H1 (cell line): ENCODE measurements around the gene UNC5B. TPM values are rescaled to one million over a fixed set of nuclear protein-coding genes. Genes with fewer than 3 reads are reported as not detected.

Experiments
- CTCF ChIA-PET: fragments of 300-600 bp; sonication (Branson Sonifier 250); formaldehyde crosslinking; loops from one replicate; lab custom pipeline; 2021; ENCODE audit not compliant: partially characterized antibody; lab: Charles Lee
- POLR2A ChIA-PET: fragments of 300-600 bp; sonication (Branson Sonifier 250); formaldehyde crosslinking; loops from one replicate; lab custom pipeline; 2021; ENCODE audit warnings: inconsistent platforms; ENCODE audit not compliant: partially characterized antibody; lab: Charles Lee
- DNase-seq, 2 experiments: peaks; one replicate each; pipeline versions ENCODE4 v3.0.0 to v3.0.0-alpha.2; 2010 to 2022; ENCODE audit warnings: low spot score in 2 of 2, low read depth in 1 of 2, mixed read lengths in 1 of 2
- FAIRE-seq: peaks from 2 replicates; lab custom pipeline; 2011; peaks lifted over from hg19 to GRCh38; lab: Jason Lieb, UNC
- H2AFZ ChIP-seq: 2 replicates; pipeline ENCODE4 v1.8.1; 2012; ENCODE audit warnings: low read length, inconsistent platforms
- H2AK5ac ChIP-seq: 2 replicates; pipeline ENCODE4 v1.6.1; 2013; ENCODE audit warnings: low read depth, low read length
- H2BK120ac ChIP-seq: replicated peaks from 2 replicates; pipeline ENCODE3; 2013; ENCODE audit warnings: low read depth, low read length, inconsistent platforms
- H2BK12ac ChIP-seq: 2 replicates; pipeline ENCODE4 v1.6.1; 2013; ENCODE audit warnings: low read depth, low read length
- H2BK15ac ChIP-seq: 2 replicates; pipeline ENCODE4 v1.6.1; 2013; ENCODE audit warnings: low read length
- H2BK20ac ChIP-seq: 2 replicates; pipeline ENCODE4 v1.6.1; 2013; ENCODE audit warnings: low read length
- H2BK5ac ChIP-seq: 2 replicates; pipeline ENCODE4 v1.6.1; 2013; ENCODE audit warnings: low read depth, low read length
- H3K14ac ChIP-seq: 2 replicates; pipeline ENCODE4 v1.6.1; 2013; ENCODE audit warnings: inconsistent platforms; ENCODE audit not compliant: insufficient read length
- H3K18ac ChIP-seq: 2 replicates; pipeline ENCODE4 v1.6.1; 2013; ENCODE audit warnings: low read length; ENCODE audit errors: extremely low read depth
- H3K23ac ChIP-seq: 2 replicates; pipeline ENCODE4 v1.6.1; 2013; ENCODE audit warnings: inconsistent platforms; ENCODE audit not compliant: insufficient read length
- H3K23me2 ChIP-seq: 2 replicates; pipeline ENCODE4 v1.6.1; 2013; ENCODE audit warnings: low read depth, low read length
- H3K27ac ChIP-seq: 2 replicates; pipeline ENCODE4 v1.6.1; 2011; ENCODE audit warnings: low read depth, low read length, inconsistent platforms
- H3K27me3 ChIP-seq, 4 experiments: replicated peaks in 1 of 4; 1 replicate in 1 of 4; 2 replicates in 3 of 4; pipeline versions ENCODE4 v1.6.1 to v1.8.1; 2011 to 2013; ENCODE audit warnings: low read length in 3 of 4, mild to moderate bottlenecking in 3 of 4, inconsistent platforms in 2 of 4, mixed read lengths in 2 of 4, moderate library complexity in 1 of 4; ENCODE audit not compliant: control insufficient read depth in 3 of 4, insufficient read depth in 3 of 4; ENCODE audit errors: extremely low read depth in 1 of 4
- H3K36me3 ChIP-seq, 4 experiments: 2 replicates each; pipeline versions ENCODE4 v1.6.1 to v1.8.1; 2011 to 2013; ENCODE audit warnings: mild to moderate bottlenecking in 4 of 4, low read length in 3 of 4, moderate library complexity in 2 of 4, control low read depth in 1 of 4, inconsistent platforms in 1 of 4; ENCODE audit not compliant: insufficient read depth in 4 of 4, control insufficient read depth in 2 of 4
- H3K4ac ChIP-seq: replicated peaks from 2 replicates; pipeline ENCODE3; 2013; ENCODE audit warnings: low read length, low read depth, mixed read lengths, inconsistent platforms; ENCODE audit not compliant: insufficient read length
- H3K4me1 ChIP-seq, 4 experiments: replicated peaks in 1 of 4; 1 replicate in 1 of 4; 2 replicates in 3 of 4; pipeline versions ENCODE4 v1.6.1 to v1.8.1; 2011 to 2013; ENCODE audit warnings: low read length in 3 of 4, inconsistent platforms in 2 of 4, mixed read lengths in 1 of 4; ENCODE audit not compliant: insufficient read depth in 4 of 4, control insufficient read depth in 3 of 4
- H3K4me2 ChIP-seq, 2 experiments: 2 replicates each; pipeline versions ENCODE4 v1.6.1 to v1.8.1; 2011 to 2013; ENCODE audit warnings: low read depth in 2 of 2, low read length in 2 of 2, control low read depth in 1 of 2, inconsistent platforms in 1 of 2, mild to moderate bottlenecking in 1 of 2; ENCODE audit not compliant: insufficient read depth in 1 of 2
- H3K4me3 ChIP-seq, 4 experiments: fragments of 200-600, 300-600 bp in 1 of 4; sonication (generic), shearing (Covaris generic), sonication (Bioruptor Twin) in 1 of 4; 2 replicates each; pipeline versions ENCODE4 v1.5.1 to v1.8.1; 2011 to 2016; ENCODE audit warnings: low read length in 4 of 4, low read depth in 3 of 4, control low read depth in 2 of 4, inconsistent platforms in 2 of 4, mild to moderate bottlenecking in 2 of 4, mixed read lengths in 1 of 4, moderate library complexity in 1 of 4; ENCODE audit not compliant: insufficient read depth in 2 of 4; ENCODE audit errors: extremely low read depth in 1 of 4
- H3K56ac ChIP-seq: replicated peaks from 2 replicates; pipeline ENCODE3; 2013; ENCODE audit warnings: low read depth, mild to moderate bottlenecking, mixed read lengths, low read length, inconsistent platforms; ENCODE audit not compliant: insufficient read length
- H3K79me1 ChIP-seq: 2 replicates; pipeline ENCODE4 v1.6.1; 2013; ENCODE audit warnings: low read depth, low read length, control low read depth
- H3K79me2 ChIP-seq, 2 experiments: 2 replicates each; pipeline versions ENCODE4 v1.6.1 to v1.8.1; 2012 to 2013; ENCODE audit warnings: low read length in 2 of 2, mild to moderate bottlenecking in 2 of 2, inconsistent platforms in 1 of 2; ENCODE audit not compliant: insufficient read depth in 2 of 2, control insufficient read depth in 1 of 2
- H3K9ac ChIP-seq, 4 experiments: replicated peaks in 1 of 4; 1 replicate in 1 of 4; 2 replicates in 3 of 4; pipeline versions ENCODE4 v1.6.1 to v1.8.1; 2011 to 2013; ENCODE audit warnings: low read depth in 3 of 4, low read length in 3 of 4, control low read depth in 2 of 4, mild to moderate bottlenecking in 2 of 4, moderate library complexity in 2 of 4, inconsistent platforms in 1 of 4; ENCODE audit errors: extremely low read depth in 1 of 4
- H3K9me3 ChIP-seq, 2 experiments: 2 replicates each; pipeline versions ENCODE4 v1.6.1 to v1.8.1; 2012 to 2013; ENCODE audit warnings: mild to moderate bottlenecking in 2 of 2, moderate library complexity in 2 of 2, control low read depth in 1 of 2, inconsistent platforms in 1 of 2, low read depth in 1 of 2, low read length in 1 of 2, mixed read lengths in 1 of 2; ENCODE audit not compliant: insufficient read depth in 2 of 2
- H4K20me1 ChIP-seq, 2 experiments: replicated peaks in 1 of 2; 2 replicates each; pipeline versions ENCODE3 to v1.8.1; 2011 to 2013; ENCODE audit warnings: inconsistent platforms in 2 of 2, low read length in 2 of 2, mild to moderate bottlenecking in 1 of 2; ENCODE audit not compliant: insufficient read depth in 2 of 2, control insufficient read depth in 1 of 2
- H4K5ac ChIP-seq: 2 replicates; pipeline ENCODE4 v1.6.1; 2013; ENCODE audit warnings: low read length, low read depth, mixed read lengths, inconsistent platforms; ENCODE audit not compliant: insufficient read length
- H4K8ac ChIP-seq: 2 replicates; pipeline ENCODE4 v1.8.0; 2013; ENCODE audit warnings: mild to moderate bottlenecking, moderate library complexity, low read length, inconsistent platforms; ENCODE audit not compliant: insufficient read depth; ENCODE audit errors: extremely low read depth
- H4K91ac ChIP-seq: replicated peaks from 2 replicates; pipeline ENCODE3; 2013; ENCODE audit warnings: low read length, mixed read lengths, inconsistent platforms; ENCODE audit not compliant: insufficient read length
- CTCF ChIP-seq, 3 experiments: IDR thresholded peaks; 1 replicate in 2 of 3; 2 replicates in 1 of 3; pipeline versions ENCODE4 v1.5.1 to v1.6.1; 2011; ENCODE audit warnings: low read length in 3 of 3, mild to moderate bottlenecking in 3 of 3, inconsistent platforms in 2 of 3, low read depth in 1 of 3, moderate library complexity in 1 of 3; ENCODE audit not compliant: insufficient read depth in 1 of 3; ENCODE audit errors: control extremely low read depth in 1 of 3
- MAFK ChIP-seq: IDR thresholded peaks from 2 replicates; pipeline ENCODE4 v1.6.1; 2012; ENCODE audit warnings: low read depth, mild to moderate bottlenecking, improper control_type of control experiment, low read length
- POLR2A ChIP-seq, 2 experiments: IDR thresholded peaks; 1 replicate in 1 of 2; 2 replicates in 1 of 2; pipeline ENCODE4 v1.6.1; 2011; ENCODE audit warnings: low read depth in 2 of 2, low read length in 2 of 2, mild to moderate bottlenecking in 2 of 2; ENCODE audit errors: control extremely low read depth in 1 of 2
- WGBS, 2 experiments: shearing (Covaris generic) in 1 of 2; methylation state at CpG; one replicate each; pipeline versions ENCODE4 v1.1.6 to v1.1.7; 2013 to 2015; ENCODE audit warnings: low lambda C conversion rate in 2 of 2, mixed read lengths in 2 of 2, inconsistent platforms in 1 of 2, low coverage in 1 of 2, missing lambda C conversion rate in 1 of 2; ENCODE audit not compliant: insufficient replicate concordance in 2 of 2, insufficient coverage in 1 of 2, insufficient read length in 1 of 2; ENCODE audit errors: extremely low coverage in 1 of 2, missing lambda C conversion rate in 1 of 2; 5-methylcytosine and 5-hydroxymethylcytosine counted together
- polyA plus RNA-seq, 7 experiments: library from polyadenylated mRNA; depleted of rRNA in 3 of 7; stranded (reverse) in 5 of 7; unstranded in 2 of 7; fragments of >200 nt in 5 of 7; fragments of 200-250 nt in 2 of 7; gene quantifications; 1 replicate in 5 of 7; 2 replicates in 1 of 7; 4 replicates in 1 of 7; pipeline versions ENCODE4 v1.2.1 to v1.2.3, GENCODE V29; 2011 to 2013; ENCODE audit warnings: missing spikeins in 2 of 7, mixed read lengths in 2 of 7
- total RNA-seq: library from RNA; stranded (reverse); fragmentation: NEBNext Ultra II Directional; extraction: Animal tissue kit (Norgen Biotek cat#: 25700); gene quantifications from 2 replicates; pipeline ENCODE4 v1.2.1, GENCODE V29; 2021

UNC5B gene
- total and polyA plus RNA-seq, 2 of the 8 experiments (the other 6 are each of a cell fraction or from before 2014, with no cell fraction given) = 27.9 to 31.8 TPM

GRCh38 chr10:71193516-71193915, 18.9 kb upstream of the UNC5B start:
- Histone ChIP-seq H3K9ac (no peak overlapping the region), H3K14ac (no peak overlapping the region), H4K91ac (no peak overlapping the region), H2BK12ac (no peak overlapping the region), H3K36me3 (no peaks in the 10 kb centered on the region), H3K4me1 (peaks cover 0 to 2% (median 0%) of the 10 kb centered on the region in 4 experiments; a peak in 3 of 7 replicates), H3K4ac (peak overlapping the region; percentile 32), H2BK15ac (peak overlapping the region; percentile 29; the same call in 1 of the 2 replicates), H2AFZ (no peak overlapping the region), H4K8ac (no peak overlapping the region), H2BK5ac (no peak overlapping the region), H3K18ac (no peak overlapping the region), H3K9me3 (peaks cover 2 to 3% of the 10 kb centered on the region in 2 experiments; a peak in 2 of 4 replicates), H3K56ac (no peak overlapping the region), H2BK20ac (no peak overlapping the region), H3K4me3 (no peak overlapping the region), H3K27me3 (no peaks in the 10 kb centered on the region; a peak in 2 of 7 replicates), H3K27ac (no peak overlapping the region), H3K23me2 (no peaks in the 10 kb centered on the region), H3K23ac (no peak overlapping the region), H2AK5ac (no peak overlapping the region), H4K5ac (no peak overlapping the region), H2BK120ac (no peak overlapping the region), H3K4me2 (no peak overlapping the region), H4K20me1 (no peaks in the 10 kb centered on the region), H3K79me2 (no peaks in the 10 kb centered on the region), H3K79me1 (no peaks in the 10 kb centered on the region)
- CTCF ChIA-PET = interaction anchor here (0.5 to 1.6 kb wide), 4 partner anchors 30 to 296 kb away, joined by 3 to 4 read pairs (median 4); no protein-coding TSS in a partner anchor
- WGBS, 2 experiments = 68% methylated on average over 2 of the region's 3 CpGs; no CpG with 5 or more reads in 1 of the 2 experiments
- TF ChIP-seq POLR2A (IDR thresholded peaks at IDR 0.05; ENCODE audit: control extremely low read depth in 1 of 2, low read depth in 2 of 2, low read length in 2 of 2) (no peak), MAFK (no peak), CTCF (IDR thresholded peaks at IDR 0.05; ENCODE audit: control extremely low read depth in 1 of 3, insufficient read depth in 1 of 3, low read depth in 1 of 3, low read length in 3 of 3) (no peak)
- DNase-seq (no peak), FAIRE-seq (no peak)
- POLR2A ChIA-PET = interaction anchor here (1.0 to 1.8 kb wide), 2 partner anchors 20 to 129 kb away, joined by 3 to 4 read pairs; no protein-coding TSS in a partner anchor
